Activated naive CD4-positive, alpha-beta T cell treated with anti-CD3 and anti-CD28 coated beads, Interleukin-2, amount 50 U/mL, for 24 hours (primary cell): ENCODE results near the gene ACTR3C.
"Not testable (repeated sequence)": the region's sequence is repeated elsewhere in the genome, so short reads cannot be mapped to it uniquely, and the experiment has no call there.

Experiments used
- H3K27ac Mint-ChIP-seq: one replicate; pipeline ENCODE4 v1.8.0; 2021; ENCODE audit warnings: mild to moderate bottlenecking, mixed read lengths
- H3K27me3 Mint-ChIP-seq: one replicate; pipeline ENCODE4 v1.8.0; 2021; ENCODE audit warnings: mixed read lengths
- H3K36me3 Mint-ChIP-seq: one replicate; pipeline ENCODE4 v1.8.0; 2021; ENCODE audit warnings: mixed read lengths
- H3K4me1 Mint-ChIP-seq: one replicate; pipeline ENCODE4 v1.8.0; 2021; ENCODE audit warnings: mixed read lengths
- H3K4me3 Mint-ChIP-seq: one replicate; pipeline ENCODE4 v1.8.0; 2021; ENCODE audit warnings: mild to moderate bottlenecking, mixed read lengths
- H3K9me3 Mint-ChIP-seq: one replicate; pipeline ENCODE4 v1.8.0; 2021; ENCODE audit warnings: mixed read lengths

ACTR3C gene

GRCh38 chr7:150330211-150330885, 7.0 kb upstream of the ACTR3C start:
- no peaks in the 10 kb centered on the region for H3K9me3 Mint-ChIP-seq
- H3K4me1 Mint-ChIP-seq = peaks cover 6% of the 10 kb centered on the region
- no peak overlapping the region for H3K27ac Mint-ChIP-seq
- H3K36me3 Mint-ChIP-seq = peaks cover 12% of the 10 kb centered on the region
- H3K27me3 Mint-ChIP-seq = no peaks in the 10 kb centered on the region
- H3K4me3 Mint-ChIP-seq = no peak overlapping the region

GRCh38 chr7:150329331-150330120, 6.2 kb upstream of the ACTR3C start:
- Mint-ChIP-seq H3K9me3 (no peaks in the 10 kb centered on the region), H3K4me3 (no peak overlapping the region), H3K36me3 (peaks cover 16% of the 10 kb centered on the region), H3K4me1 (peaks cover 14% of the 10 kb centered on the region), H3K27me3 (no peaks in the 10 kb centered on the region), H3K27ac (no peak overlapping the region)

- no peak overlapping the region for H3K27ac Mint-ChIP-seq
- H3K9me3 Mint-ChIP-seq = no peaks in the 10 kb centered on the region
- H3K36me3 Mint-ChIP-seq = peaks cover 19% of the 10 kb centered on the region
Measured at GRCh38 chr7:150327308-150327707, 4.0 kb upstream of the ACTR3C start.

GRCh38 chr7:150326657-150327268, 3.4 kb upstream of the ACTR3C start:
- Mint-ChIP-seq H3K36me3 (peaks cover 19% of the 10 kb centered on the region), H3K4me3 (no peak overlapping the region), H3K27ac (no peak overlapping the region), H3K9me3 (no peaks in the 10 kb centered on the region), H3K4me1 (peaks cover 35% of the 10 kb centered on the region), H3K27me3 (no peaks in the 10 kb centered on the region)

More at GRCh38 chr7:150327308-150327707, 4.0 kb upstream of the ACTR3C start:
- Mint-ChIP-seq H3K4me3 (no peak overlapping the region), H3K4me1 (peaks cover 29% of the 10 kb centered on the region), H3K27me3 (no peaks in the 10 kb centered on the region)

- peaks cover 19% of the 10 kb centered on the region for H3K36me3 Mint-ChIP-seq
- no peaks in the 10 kb centered on the region for H3K9me3 Mint-ChIP-seq
- no peaks in the 10 kb centered on the region for H3K27me3 Mint-ChIP-seq
- H3K4me3 Mint-ChIP-seq = no peak overlapping the region
- peaks cover 42% of the 10 kb centered on the region for H3K4me1 Mint-ChIP-seq
- H3K27ac Mint-ChIP-seq = peak overlapping the region; percentile 19
Measured at GRCh38 chr7:150325901-150326300, 2.6 kb upstream of the ACTR3C start.

GRCh38 chr7:150325110-150325611, 1.8 kb upstream of the ACTR3C start:
- H3K4me3 Mint-ChIP-seq = peak overlapping the region; percentile 98
- peaks cover 19% of the 10 kb centered on the region for H3K36me3 Mint-ChIP-seq
- H3K9me3 Mint-ChIP-seq = no peaks in the 10 kb centered on the region
- H3K4me1 Mint-ChIP-seq = peaks cover 46% of the 10 kb centered on the region
- peak overlapping the region; percentile 100 for H3K27ac Mint-ChIP-seq
- no peaks in the 10 kb centered on the region for H3K27me3 Mint-ChIP-seq

- no peaks in the 10 kb centered on the region for H3K9me3 Mint-ChIP-seq
- no peaks in the 10 kb centered on the region for H3K27me3 Mint-ChIP-seq
- H3K4me3 Mint-ChIP-seq = peak overlapping the region; percentile 98
- peaks cover 50% of the 10 kb centered on the region for H3K4me1 Mint-ChIP-seq
- peaks cover 23% of the 10 kb centered on the region for H3K36me3 Mint-ChIP-seq
- H3K27ac Mint-ChIP-seq = peak overlapping the region; percentile 100
Measured at GRCh38 chr7:150324373-150324961, 1.1 kb upstream of the ACTR3C start.

GRCh38 chr7:150323682-150324372, 482 bp upstream of the ACTR3C start:
- Mint-ChIP-seq H3K4me1 (peaks cover 50% of the 10 kb centered on the region), H3K27ac (peak overlapping the region; percentile 100), H3K4me3 (peak overlapping the region; percentile 98), H3K9me3 (no peaks in the 10 kb centered on the region), H3K27me3 (no peaks in the 10 kb centered on the region), H3K36me3 (peaks cover 21% of the 10 kb centered on the region)

- Mint-ChIP-seq H3K27ac (peak overlapping the region; percentile 99), H3K4me1 (peaks cover 54% of the 10 kb centered on the region), H3K27me3 (no peaks in the 10 kb centered on the region), H3K4me3 (peak overlapping the region; percentile 96), H3K9me3 (no peaks in the 10 kb centered on the region), H3K36me3 (peaks cover 22% of the 10 kb centered on the region)
Measured at GRCh38 chr7:150322114-150322832, 1.1 kb downstream of the ACTR3C start.

GRCh38 chr7:150321788-150322113, 1.6 kb downstream of the ACTR3C start:
- peaks cover 19% of the 10 kb centered on the region for H3K36me3 Mint-ChIP-seq
- H3K27ac Mint-ChIP-seq = peak overlapping the region; percentile 99
- peaks cover 50% of the 10 kb centered on the region for H3K4me1 Mint-ChIP-seq
- peak overlapping the region; percentile 96 for H3K4me3 Mint-ChIP-seq
- H3K27me3 Mint-ChIP-seq = no peaks in the 10 kb centered on the region
- no peaks in the 10 kb centered on the region for H3K9me3 Mint-ChIP-seq

GRCh38 chr7:150317748-150318444, 5.4 kb downstream of the ACTR3C start:
- Mint-ChIP-seq H3K4me1 (peaks cover 30% of the 10 kb centered on the region), H3K4me3 (no peak overlapping the region), H3K27me3 (no peaks in the 10 kb centered on the region), H3K36me3 (peaks cover 16% of the 10 kb centered on the region), H3K27ac (no peak overlapping the region), H3K9me3 (no peaks in the 10 kb centered on the region)

GRCh38 chr7:150316987-150317386, 6.4 kb downstream of the ACTR3C start:
- not testable (repeated sequence) for H3K27me3 Mint-ChIP-seq, H3K4me3 Mint-ChIP-seq, H3K27ac Mint-ChIP-seq, H3K9me3 Mint-ChIP-seq
- peaks cover 21% of the 10 kb centered on the region for H3K4me1 Mint-ChIP-seq
- H3K36me3 Mint-ChIP-seq = peaks cover 13% of the 10 kb centered on the region

GRCh38 chr7:150314639-150315239, 8.6 kb downstream of the ACTR3C start:
- H3K36me3 Mint-ChIP-seq = peaks cover 10% of the 10 kb centered on the region
- no peak overlapping the region for H3K4me3 Mint-ChIP-seq
- no peaks in the 10 kb centered on the region for H3K27me3 Mint-ChIP-seq
- H3K4me1 Mint-ChIP-seq = peaks cover 4% of the 10 kb centered on the region
- no peak overlapping the region for H3K27ac Mint-ChIP-seq
- no peaks in the 10 kb centered on the region for H3K9me3 Mint-ChIP-seq

GRCh38 chr7:150313870-150314269, 9.5 kb downstream of the ACTR3C start:
- Mint-ChIP-seq H3K4me3 (no peak overlapping the region), H3K4me1 (peaks cover 5% of the 10 kb centered on the region), H3K27me3 (no peaks in the 10 kb centered on the region), H3K9me3 (no peaks in the 10 kb centered on the region), H3K27ac (no peak overlapping the region), H3K36me3 (peaks cover 10% of the 10 kb centered on the region)
